Measurements from ENCODE around the gene DNAI2. TPM values are rescaled to one million over a fixed set of nuclear protein-coding genes. Genes with fewer than 3 reads are reported as not detected.
A peak's percentile ranks its signal among the peaks of the same experiment; 100 is the strongest.

The DNAI2 gene
- total RNA-seq (2021; ENCODE audit: unreplicated experiment), result not detected
- not detected in 2 replicates for polyA plus RNA-seq (2012)
- Bru-seq, nascent RNA, result percentile 11 among the genes with signal in this experiment
- percentile 14 among the genes with signal in this experiment for BruChase-seq, experiment 1, labeled RNA remaining after a 6-hour chase
- percentile 8 among the genes with signal in this experiment for BruChase-seq, experiment 2, labeled RNA remaining after a 2-hour chase
- long read RNA-seq, result 0 reads

- Histone ChIP-seq H3K36me3 (ENCODE audit: control insufficient read depth in 1 of 2, insufficient read depth in 2 of 2, low read length in 2 of 2) (no peaks in the 10 kb centered on the region), H2AFZ (ENCODE audit: low read depth, low read length, poor library complexity, severe bottlenecking) (no peak within 1 kb of the TSS), H3K27ac (ENCODE audit: low read depth, low read length) (no peak within 1 kb of the TSS), H3K4me2 (ENCODE audit: low read length) (no peak within 1 kb of the TSS), H3K9me3 (ENCODE audit: control insufficient read depth in 1 of 2, insufficient read depth in 1 of 2, low read depth in 1 of 2, low read length in 2 of 2) (no peaks in the 10 kb centered on the region), H3K27me3 (ENCODE audit: insufficient read depth, low read length) (0 out of 2 replicates have a peak, but pooled peaks cover 3% of the 10 kb centered on the region), H3K9me2 (ENCODE audit: insufficient read depth) (no peaks in the 10 kb centered on the region), H3K4me1 (ENCODE audit: control insufficient read depth in 1 of 2, insufficient read depth in 2 of 2, low read length in 2 of 2) (no peaks in the 10 kb centered on the region), H3K79me2 (ENCODE audit: insufficient read depth, low read length) (no peaks in the 10 kb centered on the region), H3K9ac (ENCODE audit: low read length) (no peak within 1 kb of the TSS), H4K20me1 (ENCODE audit: insufficient read depth) (no peaks in the 10 kb centered on the region), H3K4me3 (replicated peaks in 1 of 2; ENCODE audit: low read depth in 1 of 2, low read length in 2 of 2) (no peak within 1 kb of the TSS)
- no peak for TF ChIP-seq CBX3 (IDR thresholded peaks at IDR 0.05; ENCODE audit: low read depth)
- no peak for TF ChIP-seq SP1 (IDR thresholded peaks at IDR 0.05; ENCODE audit: low read depth)
- no peak for TF ChIP-seq ELF1 (IDR thresholded peaks at IDR 0.05; ENCODE audit: borderline replicate concordance, low read depth)
- no peak for TF ChIP-seq EGR1 (IDR thresholded peaks at IDR 0.05; ENCODE audit: low read depth)
- no peak for TF ChIP-seq SRF (IDR thresholded peaks at IDR 0.05; ENCODE audit: low read depth)
- no peak for TF ChIP-seq JUND (IDR thresholded peaks at IDR 0.05)
- TF ChIP-seq, protein P1, sequence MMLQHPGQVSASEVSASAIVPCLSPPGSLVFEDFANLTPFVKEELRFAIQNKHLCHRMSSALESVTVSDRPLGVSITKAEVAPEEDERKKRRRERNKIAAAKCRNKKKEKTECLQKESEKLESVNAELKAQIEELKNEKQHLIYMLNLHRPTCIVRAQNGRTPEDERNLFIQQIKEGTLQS (IDR thresholded peaks at IDR 0.05), result no peak
- TF ChIP-seq EZH2 (IDR thresholded peaks at IDR 0.05), result no peak
- TF ChIP-seq, protein P2, sequence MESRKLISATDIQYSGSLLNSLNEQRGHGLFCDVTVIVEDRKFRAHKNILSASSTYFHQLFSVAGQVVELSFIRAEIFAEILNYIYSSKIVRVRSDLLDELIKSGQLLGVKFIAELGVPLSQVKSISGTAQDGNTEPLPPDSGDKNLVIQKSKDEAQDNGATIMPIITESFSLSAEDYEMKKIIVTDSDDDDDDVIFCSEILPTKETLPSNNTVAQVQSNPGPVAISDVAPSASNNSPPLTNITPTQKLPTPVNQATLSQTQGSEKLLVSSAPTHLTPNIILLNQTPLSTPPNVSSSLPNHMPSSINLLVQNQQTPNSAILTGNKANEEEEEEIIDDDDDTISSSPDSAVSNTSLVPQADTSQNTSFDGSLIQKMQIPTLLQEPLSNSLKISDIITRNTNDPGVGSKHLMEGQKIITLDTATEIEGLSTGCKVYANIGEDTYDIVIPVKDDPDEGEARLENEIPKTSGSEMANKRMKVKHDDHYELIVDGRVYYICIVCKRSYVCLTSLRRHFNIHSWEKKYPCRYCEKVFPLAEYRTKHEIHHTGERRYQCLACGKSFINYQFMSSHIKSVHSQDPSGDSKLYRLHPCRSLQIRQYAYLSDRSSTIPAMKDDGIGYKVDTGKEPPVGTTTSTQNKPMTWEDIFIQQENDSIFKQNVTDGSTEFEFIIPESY (IDR thresholded peaks at IDR 0.05; ENCODE audit: extremely low read depth, insufficient replicate concordance, low read length), result no peak
- TF ChIP-seq ZFX (IDR thresholded peaks at IDR 0.05), result no peak
- no peak for TF ChIP-seq RAD21 (IDR thresholded peaks at IDR 0.05; ENCODE audit: low read depth)
- TF ChIP-seq, protein P3, sequence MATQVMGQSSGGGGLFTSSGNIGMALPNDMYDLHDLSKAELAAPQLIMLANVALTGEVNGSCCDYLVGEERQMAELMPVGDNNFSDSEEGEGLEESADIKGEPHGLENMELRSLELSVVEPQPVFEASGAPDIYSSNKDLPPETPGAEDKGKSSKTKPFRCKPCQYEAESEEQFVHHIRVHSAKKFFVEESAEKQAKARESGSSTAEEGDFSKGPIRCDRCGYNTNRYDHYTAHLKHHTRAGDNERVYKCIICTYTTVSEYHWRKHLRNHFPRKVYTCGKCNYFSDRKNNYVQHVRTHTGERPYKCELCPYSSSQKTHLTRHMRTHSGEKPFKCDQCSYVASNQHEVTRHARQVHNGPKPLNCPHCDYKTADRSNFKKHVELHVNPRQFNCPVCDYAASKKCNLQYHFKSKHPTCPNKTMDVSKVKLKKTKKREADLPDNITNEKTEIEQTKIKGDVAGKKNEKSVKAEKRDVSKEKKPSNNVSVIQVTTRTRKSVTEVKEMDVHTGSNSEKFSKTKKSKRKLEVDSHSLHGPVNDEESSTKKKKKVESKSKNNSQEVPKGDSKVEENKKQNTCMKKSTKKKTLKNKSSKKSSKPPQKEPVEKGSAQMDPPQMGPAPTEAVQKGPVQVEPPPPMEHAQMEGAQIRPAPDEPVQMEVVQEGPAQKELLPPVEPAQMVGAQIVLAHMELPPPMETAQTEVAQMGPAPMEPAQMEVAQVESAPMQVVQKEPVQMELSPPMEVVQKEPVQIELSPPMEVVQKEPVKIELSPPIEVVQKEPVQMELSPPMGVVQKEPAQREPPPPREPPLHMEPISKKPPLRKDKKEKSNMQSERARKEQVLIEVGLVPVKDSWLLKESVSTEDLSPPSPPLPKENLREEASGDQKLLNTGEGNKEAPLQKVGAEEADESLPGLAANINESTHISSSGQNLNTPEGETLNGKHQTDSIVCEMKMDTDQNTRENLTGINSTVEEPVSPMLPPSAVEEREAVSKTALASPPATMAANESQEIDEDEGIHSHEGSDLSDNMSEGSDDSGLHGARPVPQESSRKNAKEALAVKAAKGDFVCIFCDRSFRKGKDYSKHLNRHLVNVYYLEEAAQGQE (IDR thresholded peaks at IDR 0.05; ENCODE audit: low read depth), result no peak
- no peak for TF ChIP-seq ZNF274 (IDR thresholded peaks at IDR 0.05; ENCODE audit: low read depth, low read length)
- no peak for TF ChIP-seq CTCF (IDR thresholded peaks at IDR 0.05 in 2 of 3, conservative IDR thresholded peaks at IDR 0.05 in 1 of 3; ENCODE audit: borderline replicate concordance in 1 of 3, insufficient read depth in 1 of 3, low read depth in 2 of 3, low read length in 2 of 3)
- ATAC-seq (no peak), DNase-seq (ENCODE audit: low read depth, low spot score) (no peak)
- ChIA-PET RAD21 (ENCODE audit: low non-redundant PET in 1 of 2, low total read pairs in 2 of 2, uncharacterized antibody in 2 of 2, unreplicated experiment in 2 of 2) (no interaction called here), POLR2A (no interaction called here), CTCF (no interaction called here)
- intact Hi-C loops (cut with micrococcal nuclease), result no loop called here
- no TSS peak for BruUV-seq (replicated peaks)
Observed at GRCh38 chr17:74274060-74274708, at the start of gene DNAI2. Gene DNAI2 (plus strand): TSS chr17:74274234. CDS start chr17:74281818, 7,584 bp downstream.

All from HCT116 (cell line).